Tibial nerve (tissue), 4 donors: ENCODE measurements around the gene PRG2. TPM values are rescaled to one million over a fixed set of nuclear protein-coding genes. Genes with fewer than 3 reads are reported as not detected.

Source experiments
- total RNA-seq, 4 donors: library from RNA; depleted of rRNA; stranded (reverse); fragments of >200 nt; gene quantifications; one replicate each; pipeline ENCODE4 v1.1.0, GENCODE V29; 2016

Gene PRG2
- total RNA-seq, 4 donors from 2014 or later, result 0.39 TPM; not detected in 3

Other genes starting within 250 kb of the PRG2 start
- gene LRRC55, start 208.7 kb downstream of the PRG2 start, total RNA-seq, result not detected
- 10 to 100 TPM in 1 of 4 donors, 1 to 10 TPM in 1, under 1 TPM in 2; 0.63 to 12.9 (median 2.0) TPM for gene APLNR, start 153.4 kb downstream of the PRG2 start, total RNA-seq
- 100 to 1,000 TPM; 147 to 238 (median 204) TPM for gene TNKS1BP1, start 65.7 kb downstream of the PRG2 start, total RNA-seq
- gene SSRP1, start 54.8 kb downstream of the PRG2 start, total RNA-seq, result 10 to 100 TPM; 51.0 to 67.5 (median 56.5) TPM
- gene P2RX3, start 52.3 kb downstream of the PRG2 start, total RNA-seq, result under 1 TPM in 1 of 4 donors, not detected in 3; 0.22 TPM
- gene PRG3, start 9.5 kb downstream of the PRG2 start, total RNA-seq, result not detected
- 100 to 1,000 TPM in 2 of 4 donors, 10 to 100 TPM in 2; 42.2 to 110 (median 94.7) TPM for gene SLC43A3, start 36.5 kb upstream of the PRG2 start, total RNA-seq
- gene RTN4RL2, start 69.9 kb upstream of the PRG2 start, total RNA-seq, result 1 to 10 TPM in 1 of 4 donors, under 1 TPM in 2, not detected in 1; 0.20 to 1.5 (median 0.42) TPM
- 10 to 100 TPM; 35.8 to 47.3 (median 42.4) TPM for gene SLC43A1, start 125.1 kb upstream of the PRG2 start, total RNA-seq
- gene TIMM10, start 140.1 kb upstream of the PRG2 start, total RNA-seq, result 10 to 100 TPM; 20.2 to 51.6 (median 40.1) TPM
- not detected for gene SMTNL1, start 146.9 kb upstream of the PRG2 start, total RNA-seq
- gene UBE2L6, start 177.0 kb upstream of the PRG2 start, total RNA-seq, result 10 to 100 TPM; 22.4 to 35.7 (median 25.5) TPM
- gene SERPING1, start 207.0 kb upstream of the PRG2 start, total RNA-seq, result 100 to 1,000 TPM; 508 to 826 (median 607) TPM